SKM-1 treated with dmso at 0.1 percent for 144 hours (cell line): ENCODE results near the gene SELENBP1.

Experiments used
- DNase-seq: peaks from one replicate; lab custom pipeline; 2025; ENCODE audit not compliant: unreplicated experiment; lab: John Stamatoyannopoulos, UW

Gene SELENBP1

DNA sequence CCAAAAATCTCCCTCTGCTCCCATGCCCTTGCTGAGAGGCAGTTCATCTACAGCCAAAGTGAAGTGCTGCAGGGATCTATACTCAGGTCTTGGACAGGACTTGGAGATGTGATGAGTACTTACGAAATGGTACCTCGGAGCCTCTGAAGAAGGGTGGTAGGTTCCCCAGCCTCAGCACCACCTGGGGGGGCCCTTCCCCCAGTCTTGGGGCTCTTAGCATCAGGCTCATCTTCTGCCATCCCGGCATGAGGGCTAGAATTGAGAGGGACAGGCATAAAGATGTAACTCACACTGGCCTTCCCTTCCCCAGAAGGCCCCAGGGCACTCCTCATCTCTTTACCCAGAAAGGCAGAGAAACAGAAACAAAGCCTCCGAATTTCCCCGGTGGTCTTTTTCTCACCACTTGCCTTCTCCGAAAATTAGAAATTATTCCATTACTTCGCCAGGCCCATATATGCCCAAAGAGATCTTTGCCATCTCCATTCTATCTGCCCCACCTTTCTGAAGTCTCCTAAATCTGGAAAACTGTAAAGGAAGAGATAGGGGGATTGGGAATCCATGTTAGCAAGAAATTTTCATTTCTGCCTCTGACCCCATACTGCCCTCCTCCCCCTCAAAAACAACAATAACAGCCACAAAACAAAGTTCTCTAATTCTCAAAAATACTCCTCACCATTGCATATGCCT, 26.3 kb downstream of the SELENBP1 start:
- DNase-seq, result no peak

DNA sequence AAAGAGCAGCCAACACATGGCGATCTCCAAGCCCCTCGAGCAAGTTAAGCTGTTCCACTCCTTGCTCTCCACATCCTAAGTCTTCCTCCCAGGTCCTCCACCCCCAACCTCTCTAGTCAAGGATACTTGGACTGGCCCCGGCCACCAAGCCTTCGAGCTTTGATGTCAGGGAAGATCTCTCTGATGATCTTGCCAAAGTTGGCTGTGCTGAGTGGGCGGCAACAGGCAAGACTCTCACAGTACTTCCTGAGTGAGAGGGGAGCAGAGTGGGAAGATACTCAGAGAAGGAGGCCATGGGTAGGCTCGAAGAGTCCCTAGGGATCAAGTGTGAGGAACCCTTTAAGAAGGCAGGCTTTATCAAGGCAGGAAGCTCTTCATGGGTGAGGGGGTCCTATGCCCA, 28.2 kb downstream of the SELENBP1 start:
- DNase-seq, result no peak

DNA sequence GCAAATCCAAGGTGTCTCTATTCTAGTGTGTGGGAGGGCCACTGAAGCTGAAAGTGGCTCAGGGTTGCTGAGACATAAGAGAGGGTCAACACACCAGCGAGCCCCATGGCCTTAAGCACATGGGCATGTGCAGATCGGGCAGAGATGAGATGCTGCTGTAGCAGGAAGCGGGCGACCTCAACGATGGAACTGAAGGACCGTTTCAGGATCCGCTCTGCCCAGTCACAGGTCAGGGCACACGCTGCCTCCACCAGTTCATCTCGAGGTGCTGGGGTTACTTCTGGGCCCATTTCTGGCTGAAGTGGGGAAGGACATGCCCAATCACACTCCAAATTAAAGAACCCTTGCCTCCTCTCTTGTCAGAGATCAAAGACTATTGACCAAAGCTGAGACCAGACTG, 28.9 kb downstream of the SELENBP1 start:
- no peak for DNase-seq

DNA sequence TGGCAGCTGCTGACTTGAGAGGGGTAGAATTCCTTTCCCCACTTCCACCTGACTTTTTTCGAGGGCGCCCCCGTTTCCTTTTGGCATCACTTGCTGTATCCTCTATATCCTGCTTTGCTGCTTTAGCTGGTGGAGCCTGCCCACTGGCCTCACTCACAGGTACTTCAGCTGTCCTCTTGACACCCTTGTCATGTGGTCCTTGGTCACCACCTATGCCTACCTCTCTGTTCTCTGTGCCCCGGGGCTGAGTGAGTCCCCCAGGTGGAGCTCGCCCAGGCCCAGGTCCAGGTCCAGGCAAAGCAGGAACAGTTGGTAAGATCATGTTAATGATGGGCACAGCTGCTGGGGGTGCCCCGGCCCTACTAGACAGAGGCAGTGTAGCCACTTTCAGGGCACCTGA, 29.9 kb downstream of the SELENBP1 start:
- DNase-seq, result no peak

DNA sequence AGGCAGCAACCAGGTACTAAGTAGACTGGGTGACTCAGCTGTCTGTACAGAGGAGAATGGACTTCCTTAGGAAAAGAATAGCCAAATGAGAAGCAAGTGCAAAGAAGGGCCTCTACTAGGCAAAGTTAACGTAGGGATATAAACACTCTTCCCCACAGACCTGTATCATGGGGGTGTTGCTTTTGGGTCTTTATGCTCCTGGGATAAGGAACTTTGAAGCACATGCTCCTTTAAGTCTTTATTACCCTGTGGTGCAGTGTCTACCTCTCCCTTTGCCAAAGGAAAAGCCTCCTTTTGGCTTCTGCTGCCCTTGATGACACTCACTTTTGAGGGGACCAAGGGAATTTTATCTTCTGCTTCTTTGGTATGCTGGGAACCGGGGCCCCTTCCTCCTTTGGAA, 30.5 kb downstream of the SELENBP1 start:
- DNase-seq, result no peak

DNA sequence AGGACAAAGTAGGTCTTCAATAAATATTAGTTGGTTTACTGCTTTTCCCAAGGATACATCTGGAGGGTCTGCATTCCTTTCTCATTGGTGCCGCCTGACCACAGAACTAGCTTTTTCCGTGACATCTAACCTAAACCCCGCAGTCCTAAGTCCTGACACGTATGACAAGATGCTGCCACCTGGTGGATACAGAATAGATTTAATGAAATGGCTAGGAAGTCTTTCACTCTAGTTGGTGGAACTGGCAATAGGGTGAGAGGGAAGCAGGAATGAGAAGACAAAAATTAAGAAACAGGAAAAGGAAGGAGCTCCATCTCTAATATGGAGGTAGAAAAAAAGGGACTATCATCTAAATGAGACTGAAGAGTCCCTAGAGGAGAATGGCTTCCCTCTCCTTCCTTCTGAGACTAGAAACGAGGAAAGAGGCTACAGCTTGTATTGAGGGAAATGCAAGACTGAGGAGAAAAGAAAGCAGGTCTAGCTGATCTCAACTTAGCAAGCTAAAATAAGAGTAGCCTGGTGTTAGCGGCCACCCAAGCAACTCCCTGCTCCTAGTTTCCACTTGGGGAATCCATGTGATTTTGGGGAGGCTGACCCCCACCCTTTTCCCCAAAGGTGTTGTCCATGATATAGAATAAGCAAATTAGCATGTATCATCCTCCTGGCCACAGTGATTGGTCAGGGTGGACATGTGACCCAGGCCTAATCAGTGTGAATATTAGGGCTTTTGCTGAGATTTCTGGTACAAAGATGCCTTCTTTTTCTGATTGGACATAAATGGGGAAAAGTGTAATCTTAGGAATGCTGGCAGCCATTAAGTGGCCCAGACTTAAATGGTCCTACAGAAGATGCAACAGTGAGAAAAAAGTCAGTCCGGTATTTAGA, 31.4 kb downstream of the SELENBP1 start:
- peak; percentile 94 for DNase-seq

DNA sequence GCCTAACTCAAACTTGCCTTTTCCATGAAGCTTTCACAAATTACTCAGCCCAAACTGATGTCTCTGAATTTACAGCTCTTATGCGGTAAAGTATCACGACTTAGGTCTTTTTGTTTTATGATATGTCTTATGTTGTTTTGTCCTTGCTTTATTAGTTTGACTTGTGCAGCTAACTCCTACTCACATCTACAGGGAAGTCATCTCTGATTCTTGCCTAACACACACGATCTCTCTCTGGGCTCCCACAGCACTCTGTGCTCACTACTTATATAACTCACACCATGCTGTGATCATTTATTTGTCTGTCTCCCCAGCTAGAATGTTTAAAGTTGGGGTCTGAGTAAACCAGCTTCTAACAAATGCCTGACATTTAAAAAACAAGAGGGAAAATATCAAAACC, 35.9 kb downstream of the SELENBP1 start:
- no peak for DNase-seq

DNA sequence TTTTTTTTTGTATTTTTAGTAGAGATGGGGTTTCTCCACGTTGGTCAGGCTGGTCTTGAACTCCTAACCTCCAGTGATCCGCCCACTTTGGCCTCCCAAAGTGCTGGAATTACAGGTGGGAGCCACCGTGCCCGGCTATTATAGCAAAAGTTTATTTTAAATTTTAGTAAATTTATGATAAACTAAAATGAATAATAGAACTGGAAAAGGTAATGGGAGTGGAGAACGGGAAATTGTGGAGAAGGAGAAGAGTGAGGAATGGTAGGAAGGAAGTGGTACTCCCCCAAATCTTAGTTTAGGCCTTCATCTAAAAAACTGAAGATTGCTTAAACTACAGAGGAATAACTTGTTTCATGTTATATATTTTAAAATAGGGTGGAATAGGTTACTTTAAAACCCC, 37.7 kb downstream of the SELENBP1 start:
- DNase-seq, result no peak

DNA sequence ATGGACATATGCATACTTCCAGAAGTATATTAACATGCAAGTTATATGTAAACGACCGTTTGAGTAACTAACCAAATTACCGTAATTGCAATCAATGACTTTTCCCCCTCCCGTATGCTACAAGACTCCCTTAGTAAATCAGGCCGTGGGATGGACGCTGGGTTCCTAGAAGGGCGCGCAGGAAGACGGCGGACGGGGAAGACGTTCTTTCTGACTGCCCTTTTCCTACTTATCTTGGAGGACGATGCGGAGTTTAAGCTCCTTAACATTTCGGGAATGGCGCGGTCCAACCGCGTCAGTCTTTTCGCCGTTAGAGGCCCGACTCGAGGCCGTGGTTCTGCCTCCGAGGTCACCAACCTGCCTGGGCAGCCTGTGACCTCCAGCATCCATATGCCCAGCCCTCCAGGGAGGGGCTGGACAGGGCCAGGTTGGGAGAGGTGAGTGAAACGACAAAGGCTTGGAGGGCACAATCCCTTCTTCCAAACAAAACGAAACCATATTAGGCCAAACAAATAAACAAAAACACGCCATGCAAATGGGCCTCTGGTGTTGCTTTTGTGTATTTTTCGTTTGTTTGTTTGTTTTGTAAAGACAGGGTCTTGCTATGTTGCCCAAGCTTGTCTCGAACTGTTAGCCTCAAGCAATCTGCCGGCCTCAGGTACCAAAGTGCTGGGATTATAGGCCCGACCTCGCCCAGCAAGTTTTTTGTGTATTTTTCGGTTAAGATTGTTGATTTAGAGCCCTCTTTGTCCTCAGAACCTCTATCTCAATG, 44.4 kb downstream of the SELENBP1 start:
- DNase-seq, result no peak

DNA sequence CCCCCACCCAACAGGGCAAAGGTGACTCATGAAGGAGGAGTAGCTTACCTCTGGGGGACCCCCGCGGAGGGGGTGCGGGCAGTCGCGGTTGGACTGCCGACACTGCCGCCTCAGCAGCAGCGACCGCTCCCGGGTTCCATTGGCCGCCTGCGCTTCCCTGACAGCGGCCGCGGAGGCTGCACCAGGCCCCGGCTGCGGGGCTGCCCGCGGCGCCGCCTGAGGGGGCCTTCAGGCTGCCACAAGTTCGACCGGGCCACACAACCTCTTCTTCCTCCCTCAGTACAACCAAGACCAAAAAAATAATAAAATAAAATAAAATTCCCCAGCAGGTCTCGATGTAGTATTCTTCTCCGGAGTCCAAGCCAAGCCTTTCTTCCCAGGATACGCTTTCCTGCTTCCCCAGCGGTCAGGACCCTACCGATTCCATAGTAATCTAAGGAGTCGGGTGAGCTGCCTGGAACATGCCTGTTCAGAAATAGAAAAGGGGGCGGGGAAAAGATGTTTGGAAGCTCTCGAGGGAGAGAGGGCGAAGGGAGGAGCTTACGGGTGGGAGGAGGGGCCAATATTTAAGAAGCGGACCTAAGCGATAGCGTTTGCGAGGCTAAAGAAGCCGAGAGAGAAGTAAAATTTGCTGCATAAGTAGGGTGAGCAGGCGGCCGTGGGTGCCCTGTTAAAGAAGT, 45.1 kb downstream of the SELENBP1 start, which contains the start of gene PI4KB:
TSS of gene PI4KB (minus strand) at position 194 of the 680 bp plus-strand sequence. CDS start 10,935 bp downstream, outside the sequence.
- peak; percentile 100 for DNase-seq

DNA sequence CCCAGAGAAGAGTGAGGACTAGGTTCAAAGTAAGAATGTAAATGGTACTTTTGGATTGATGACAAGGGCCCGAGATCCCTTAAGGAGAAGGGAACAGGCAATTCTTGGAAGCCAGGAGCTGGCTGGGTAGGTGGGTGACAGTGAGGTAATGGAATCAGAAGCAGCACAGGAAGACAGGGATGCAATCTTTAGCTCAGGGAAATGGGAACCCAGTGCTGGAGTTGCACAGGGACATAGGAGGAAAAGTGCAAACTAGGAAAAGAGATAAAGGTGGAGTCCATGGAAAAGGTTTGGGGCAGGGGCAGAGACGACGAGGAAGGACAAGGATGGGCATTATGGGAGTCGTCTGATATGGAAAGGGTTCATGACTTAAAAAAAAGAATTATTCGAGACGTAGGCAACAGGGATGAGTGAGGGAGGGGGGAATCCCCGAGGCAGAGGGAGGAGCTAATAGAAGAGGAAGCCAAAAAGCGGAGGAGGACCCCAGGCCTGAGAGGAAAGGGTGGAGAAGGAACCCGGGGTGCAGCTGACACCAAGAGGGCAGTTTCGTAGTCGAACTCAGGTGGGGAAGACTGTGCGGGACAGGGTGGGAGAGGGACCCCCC, 45.8 kb downstream of the SELENBP1 start:
- DNase-seq, result peak; percentile 83

DNA sequence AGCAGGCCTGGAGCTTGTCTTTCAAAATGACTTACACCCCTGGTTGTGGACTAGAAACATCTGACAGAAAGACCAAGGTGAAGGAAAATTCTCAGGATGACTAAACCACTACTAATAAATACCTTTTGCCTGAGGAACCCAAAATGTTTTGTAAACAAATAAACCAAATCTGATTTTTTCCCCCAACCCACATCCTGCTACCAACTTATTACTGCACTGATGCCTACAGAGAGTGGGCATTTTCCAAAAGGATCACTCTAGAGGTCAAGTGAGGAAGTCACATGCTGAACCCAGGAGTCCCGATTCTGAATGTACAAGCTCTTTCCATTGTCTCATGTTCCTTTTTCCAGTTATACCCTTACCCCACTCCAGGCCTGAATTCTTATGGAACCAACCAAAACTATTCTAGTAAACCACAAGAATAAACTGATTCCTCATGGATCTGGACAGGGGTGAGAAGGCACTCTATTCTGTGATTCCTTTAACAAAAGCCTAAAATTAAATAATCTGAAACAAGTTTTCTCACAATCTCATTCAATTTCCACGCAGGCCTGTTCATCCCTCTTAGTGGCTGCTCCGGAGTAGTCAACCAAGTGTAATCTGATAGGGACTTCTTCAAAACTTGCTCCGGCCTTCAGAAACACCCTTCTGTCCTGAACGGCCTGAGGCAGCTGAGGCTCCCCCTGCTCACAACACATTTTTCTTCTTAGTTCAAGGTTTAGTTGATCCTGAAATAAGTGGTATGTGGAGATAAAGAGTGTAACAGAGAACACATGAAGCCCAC, 46.7 kb downstream of the SELENBP1 start:
- DNase-seq, result no peak

DNA sequence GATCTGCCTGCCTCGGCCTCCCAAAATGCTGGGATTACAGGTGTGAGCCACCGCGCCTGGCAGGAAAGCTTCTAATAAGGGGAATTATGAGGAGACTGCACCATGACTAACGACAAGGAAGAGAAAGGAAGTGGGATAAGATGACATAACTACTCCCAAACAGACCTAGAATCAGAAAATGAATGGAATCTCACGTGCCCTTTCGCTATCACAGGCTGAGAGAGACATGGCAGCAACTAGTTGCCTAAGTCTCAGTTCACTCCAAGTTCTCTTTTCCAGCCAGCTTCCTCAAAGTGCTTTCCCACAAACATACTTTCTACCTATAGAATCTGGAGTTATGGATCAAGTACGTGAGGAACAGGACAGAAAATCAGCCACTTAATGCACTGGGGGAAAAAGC, 47.3 kb downstream of the SELENBP1 start:
- no peak for DNase-seq

DNA sequence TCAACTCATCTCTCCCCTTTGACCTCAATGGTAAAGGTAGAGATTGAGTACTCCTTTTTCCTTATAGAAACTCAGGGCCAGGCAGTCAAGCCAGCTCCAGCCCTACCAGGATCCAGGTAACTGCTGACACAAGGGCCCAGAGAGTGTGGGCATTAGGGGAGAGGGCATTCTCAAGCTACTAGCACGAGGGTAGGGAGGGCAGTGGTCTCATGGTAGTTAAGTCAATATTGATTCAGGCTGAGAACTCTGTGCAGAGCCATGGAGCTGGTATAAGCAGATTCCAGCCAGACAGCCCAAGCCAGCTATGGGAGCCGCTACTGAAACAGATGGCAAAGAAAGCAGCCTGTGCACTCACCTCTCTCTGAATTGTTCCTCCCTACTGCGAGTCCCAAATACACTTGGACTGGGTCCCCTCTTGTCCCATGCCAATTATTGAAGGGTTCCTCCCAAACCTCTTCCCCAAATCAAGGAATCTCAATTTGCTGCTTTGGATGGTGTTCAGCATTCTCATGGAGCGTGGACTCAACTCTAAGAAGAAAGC, 48.0 kb downstream of the SELENBP1 start:
- no peak for DNase-seq

DNA sequence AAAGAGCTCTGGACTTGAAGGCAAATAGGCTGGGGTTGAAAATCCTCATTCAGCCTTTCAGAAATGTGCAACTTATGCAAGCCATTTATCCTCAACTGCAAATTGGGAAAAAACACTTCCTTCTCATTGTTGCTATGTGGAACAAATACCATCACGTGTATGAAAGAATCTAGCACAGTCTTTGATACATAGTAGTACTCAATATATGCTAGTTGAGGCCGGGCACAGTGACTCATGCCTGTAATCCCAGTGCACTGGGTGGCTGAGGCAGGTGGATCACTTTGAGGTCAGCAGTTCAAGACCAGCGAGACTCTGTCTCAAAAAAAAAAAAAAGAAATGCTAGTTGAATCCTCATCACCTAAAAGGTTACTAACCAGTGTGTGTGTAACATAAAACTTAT, 53.5 kb downstream of the SELENBP1 start:
- DNase-seq, result no peak

DNA sequence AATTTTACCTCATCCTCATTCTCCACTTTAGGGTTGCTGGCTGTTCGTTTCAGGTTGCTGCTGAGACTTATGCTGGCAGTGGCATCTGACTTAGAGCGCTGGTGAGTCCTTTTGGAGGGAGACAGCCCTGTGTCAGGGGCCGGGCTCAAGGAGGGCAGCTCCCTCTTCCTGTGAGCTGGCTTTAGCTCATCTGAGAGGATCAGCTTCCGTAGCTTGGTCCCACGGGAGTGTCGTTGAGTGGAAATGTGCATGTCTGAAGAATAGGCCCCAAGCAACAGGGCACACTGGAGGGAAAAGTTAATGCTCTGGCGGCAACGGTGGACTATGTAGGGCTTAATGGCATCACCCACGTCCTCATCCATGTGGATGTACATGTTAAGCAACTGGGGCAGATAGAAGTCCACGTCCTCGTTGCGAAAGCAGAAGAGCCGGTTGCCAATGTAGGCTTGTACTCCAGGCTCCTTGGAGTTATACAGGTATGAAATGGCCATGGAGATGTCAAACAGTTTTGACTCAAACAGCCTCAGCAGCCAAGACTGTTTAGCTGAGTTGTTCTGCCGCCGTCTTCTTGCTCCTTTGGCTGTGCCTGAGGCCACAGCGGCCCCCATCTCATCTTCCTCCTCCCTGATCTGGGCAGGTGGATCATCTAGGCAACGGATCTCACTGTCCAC, 56.8 kb downstream of the SELENBP1 start:
- no peak for DNase-seq
